Small intestine (tissue), 7 donors: Measurements from ENCODE around the gene ECHS1. TPM values are rescaled to one million over a fixed set of nuclear protein-coding genes. Genes with fewer than 3 reads are reported as not detected.
A peak's percentile ranks its signal among the peaks of the same experiment; 100 is the strongest.
"Not testable (repeated sequence)": the region's sequence is repeated elsewhere in the genome, so short reads cannot be mapped to it uniquely, and the experiment has no call there.

Source experiments
- DNase-seq, 2 donors: peaks; one replicate each; pipeline versions ENCODE4 v3.0.0 to v3.0.0-alpha.2; 2013
- FAIRE-seq: peaks from 2 replicates; lab custom pipeline; 2012; peaks lifted over from hg19 to GRCh38; lab: Jason Lieb, UNC
- H3K27ac ChIP-seq, 3 donors: one replicate each; pipeline ENCODE4 v1.5.1; 2013; ENCODE audit warnings: low read length in 2 of 3, mild to moderate bottlenecking in 2 of 3, control low read depth in 1 of 3, inconsistent platforms in 1 of 3, low read depth in 1 of 3, moderate library complexity in 1 of 3
- H3K27me3 ChIP-seq, 3 donors: one replicate each; pipeline ENCODE4 v1.6.1; 2013; ENCODE audit warnings: low read length in 3 of 3, inconsistent platforms in 1 of 3; ENCODE audit not compliant: control insufficient read depth in 3 of 3, insufficient read depth in 3 of 3
- H3K36me3 ChIP-seq, 3 donors: one replicate each; pipeline ENCODE4 v1.6.1; 2013; ENCODE audit warnings: low read length in 3 of 3, inconsistent platforms in 1 of 3, low read depth in 1 of 3, mild to moderate bottlenecking in 1 of 3, moderate library complexity in 1 of 3; ENCODE audit not compliant: control insufficient read depth in 3 of 3, insufficient read depth in 2 of 3
- H3K4me1 ChIP-seq, 3 donors: one replicate each; pipeline ENCODE4 v1.6.1; 2013; ENCODE audit warnings: low read length in 2 of 3, inconsistent platforms in 1 of 3, low read depth in 1 of 3, mild to moderate bottlenecking in 1 of 3, moderate library complexity in 1 of 3; ENCODE audit not compliant: control insufficient read depth in 3 of 3, insufficient read depth in 2 of 3
- H3K4me3 ChIP-seq, 3 donors: one replicate each; pipeline ENCODE4 v1.5.1; 2013; ENCODE audit warnings: low read length in 3 of 3, control low read depth in 1 of 3, inconsistent platforms in 1 of 3, low read depth in 1 of 3, mild to moderate bottlenecking in 1 of 3, moderate library complexity in 1 of 3
- H3K9me3 ChIP-seq, 2 donors: one replicate each; pipeline ENCODE4 v1.6.1; 2013; ENCODE audit warnings: low read depth in 1 of 2, low read length in 1 of 2; ENCODE audit not compliant: control insufficient read depth in 2 of 2, insufficient read depth in 1 of 2
- WGBS, 3 donors: extraction: QIAGEN DNeasy Blood & Tissue Kit; methylation state at CpG; one replicate each; pipeline ENCODE4 v1.1.7; 2013; 5-methylcytosine and 5-hydroxymethylcytosine counted together
- polyA plus RNA-seq, 4 donors: library from polyadenylated mRNA; stranded (reverse) in 3 of 4; unstranded in 1 of 4; fragments of 200-250 nt in 3 of 4; fragments of 120-200 nt in 1 of 4; gene quantifications; one replicate each; pipeline versions ENCODE4 v1.2.1 to v1.2.3, GENCODE V29; 2013
- donor health status: healthy with polysubstance abuse.
- donor health status: control.
- donor health status: control.
- donor health status: Bipolar disorder and iron deficiency.
- donor health status: healthy.

The ECHS1 gene
- polyA plus RNA-seq, 4 donors: 140 to 371 (median 225) TPM

GRCh38 chr10:133368153-133368552, 5.0 kb downstream of the ECHS1 start:
- Histone ChIP-seq H3K36me3 (peaks cover 12 to 72% (median 35%) of the 10 kb centered on the region in 3 donors), H3K4me1 (peaks cover 0 to 2% (median 0%) of the 10 kb centered on the region in 3 donors), H3K27me3 (no peaks in the 10 kb centered on the region), H3K9me3 (no peaks in the 10 kb centered on the region), H3K4me3 (no peak overlapping the region), H3K27ac (no peak overlapping the region)
- 90 to 94% (median 91%) methylated on average over 7 of the region's 7 CpGs for WGBS, 3 donors
- no peak for FAIRE-seq
- no peak for DNase-seq

DNA sequence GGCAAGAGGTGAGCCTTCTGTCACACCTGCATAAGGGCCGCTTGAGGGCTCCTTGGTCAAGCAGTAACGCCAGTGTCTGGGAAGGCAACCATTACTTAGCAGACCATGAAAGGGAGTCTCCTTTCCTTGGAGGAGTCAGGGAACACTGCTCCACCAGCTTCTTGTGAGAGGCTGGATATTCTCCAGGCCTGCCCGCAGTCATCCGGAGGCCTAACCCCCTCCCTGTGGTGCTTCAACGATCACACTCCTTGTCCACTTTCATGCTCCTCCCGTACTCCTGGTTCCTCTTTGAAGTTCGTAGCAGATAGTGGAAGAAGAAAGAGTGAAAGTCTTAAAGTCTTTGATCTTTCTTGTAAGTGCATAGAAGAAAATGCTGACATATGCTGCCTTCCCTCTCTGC, 5.7 kb downstream of the ECHS1 start:
- WGBS, 3 donors: 77 to 89% (median 80%) methylated on average over 1 to 4 of the region's 7 CpGs
- H3K27ac ChIP-seq, H3K4me3 ChIP-seq, H3K27me3 ChIP-seq, FAIRE-seq, H3K4me1 ChIP-seq, DNase-seq, H3K9me3 ChIP-seq: not testable (repeated sequence)
- peaks cover 17 to 79% (median 35%) of the 10 kb centered on the region in 3 donors for H3K36me3 ChIP-seq

- Histone ChIP-seq H3K27ac (no peak overlapping the region), H3K4me3 (no peak overlapping the region), H3K4me1 (peaks cover 0 to 2% (median 0%) of the 10 kb centered on the region in 3 donors), H3K27me3 (no peaks in the 10 kb centered on the region), H3K9me3 (no peaks in the 10 kb centered on the region), H3K36me3 (peaks cover 17 to 86% (median 35%) of the 10 kb centered on the region in 3 donors)
- WGBS, 3 donors: 89 to 95% (median 94%) methylated on average over 13 of the region's 13 CpGs
- DNase-seq: no peak
- no peak for FAIRE-seq
Observed at GRCh38 chr10:133366751-133367150, 6.4 kb downstream of the ECHS1 start.

DNA sequence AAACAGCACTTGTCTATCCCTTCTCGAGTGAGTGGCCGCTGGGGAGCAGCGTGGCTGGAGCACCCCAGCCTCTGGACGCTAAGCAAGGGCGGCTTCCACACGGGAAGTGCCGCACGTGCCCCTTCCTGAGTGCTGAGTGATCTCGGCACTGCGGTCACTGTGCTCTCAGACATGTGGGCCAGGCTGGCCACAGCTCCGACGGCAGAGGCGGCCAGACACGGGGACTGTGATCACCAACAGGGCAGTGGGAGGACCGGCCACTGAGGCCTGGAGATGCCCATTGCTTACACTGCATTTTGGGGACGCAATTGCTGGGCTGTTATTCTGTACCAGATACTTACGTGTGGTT, 7.0 kb downstream of the ECHS1 start:
- DNase-seq: no peak
- Histone ChIP-seq H3K9me3 (peaks cover 0 to 5% of the 10 kb centered on the region in 2 donors), H3K4me1 (peaks cover 0 to 2% (median 0%) of the 10 kb centered on the region in 3 donors), H3K27ac (no peak overlapping the region), H3K4me3 (no peak overlapping the region), H3K36me3 (peaks cover 17 to 86% (median 35%) of the 10 kb centered on the region in 3 donors), H3K27me3 (no peaks in the 10 kb centered on the region)
- WGBS, 3 donors: 85 to 88% (median 86%) methylated on average over 17 of the region's 17 CpGs
- FAIRE-seq: no peak

DNA sequence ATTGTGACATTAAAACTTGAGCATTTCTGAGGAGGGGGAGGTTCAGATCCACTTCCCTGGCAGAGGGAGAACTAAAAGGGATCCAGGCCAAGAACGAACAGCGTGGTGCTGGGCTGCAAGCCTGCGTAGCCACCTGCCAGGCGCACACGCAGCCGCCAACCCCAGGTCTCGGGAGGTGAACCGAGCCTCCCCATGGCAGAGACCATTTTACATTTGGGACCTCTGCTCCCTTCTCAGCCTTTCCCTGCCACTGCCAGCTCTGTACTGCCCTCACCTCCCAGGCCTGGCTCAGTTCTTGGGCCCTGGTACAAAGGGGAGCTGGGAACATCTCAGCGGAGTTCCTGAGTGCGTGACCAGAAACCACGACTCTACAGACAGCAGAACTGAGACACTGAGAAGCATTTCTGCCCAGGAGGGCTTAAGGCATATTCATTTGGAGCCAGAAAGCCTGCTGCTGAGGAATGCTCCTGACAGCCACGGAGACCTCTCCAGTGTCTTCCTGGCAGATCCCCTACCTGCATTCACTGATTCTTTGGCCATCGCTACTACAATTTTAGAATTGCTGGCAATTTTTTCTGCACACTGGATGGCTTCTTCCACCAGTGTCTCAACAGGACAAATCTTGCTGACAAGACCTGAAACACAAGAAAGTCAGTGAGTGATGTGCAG, 7.6 kb downstream of the ECHS1 start:
- WGBS, 3 donors: 69 to 83% (median 81%) methylated on average over 13 of the region's 13 CpGs
- Histone ChIP-seq H3K36me3 (peaks cover 17 to 83% (median 32%) of the 10 kb centered on the region in 3 donors), H3K9me3 (peaks cover 0 to 8% of the 10 kb centered on the region in 2 donors), H3K27me3 (no peaks in the 10 kb centered on the region), H3K4me3 (no peak overlapping the region), H3K4me1 (peaks cover 0 to 6% (median 2%) of the 10 kb centered on the region in 3 donors), H3K27ac (peak overlapping the region in 1 of 3 donors; percentile 37)
- DNase-seq: no peak
- FAIRE-seq: no peak

GRCh38 chr10:133364645-133365431, 8.3 kb downstream of the ECHS1 start:
- H3K4me3 ChIP-seq: no peak overlapping the region
- no peak for FAIRE-seq
- peaks cover 17 to 77% (median 26%) of the 10 kb centered on the region in 3 donors for H3K36me3 ChIP-seq

DNA sequence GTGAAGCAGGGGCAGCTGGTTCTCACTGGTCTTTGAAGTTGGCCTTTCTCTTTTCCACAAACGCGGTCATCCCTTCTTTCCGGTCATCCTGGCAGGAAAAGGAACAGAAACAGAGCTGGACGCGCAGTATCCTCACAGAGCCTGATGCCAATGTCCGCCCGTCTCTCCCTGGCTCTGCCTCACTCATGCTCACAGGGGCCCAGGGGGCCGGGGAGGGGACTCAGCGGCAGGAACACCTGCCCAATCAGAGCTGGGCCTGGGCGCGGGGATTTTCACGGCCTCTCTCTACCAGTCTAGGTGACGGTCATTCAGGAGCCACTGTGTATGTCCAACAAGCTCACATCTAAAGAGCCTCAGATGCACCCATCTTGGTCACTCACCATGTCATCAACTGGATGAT, 10.3 kb downstream of the ECHS1 start:
- no peak overlapping the region for H3K4me3 ChIP-seq
- no peak for DNase-seq
- 91 to 94% (median 93%) methylated on average over 13 of the region's 13 CpGs for WGBS, 3 donors
- H3K9me3 ChIP-seq: peaks cover 0 to 12% of the 10 kb centered on the region in 2 donors
- peaks cover 0 to 25% (median 7%) of the 10 kb centered on the region in 3 donors for H3K4me1 ChIP-seq
- no peaks in the 10 kb centered on the region for H3K27me3 ChIP-seq
- H3K27ac ChIP-seq: no peak overlapping the region
- FAIRE-seq: no peak
- H3K36me3 ChIP-seq: peaks cover 9 to 57% (median 16%) of the 10 kb centered on the region in 3 donors

More at GRCh38 chr10:133364645-133365431, 8.3 kb downstream of the ECHS1 start:
- peak in 1 of 2 donors; percentile 61 for DNase-seq
- H3K27ac ChIP-seq: peak overlapping the region in 2 of 3 donors; percentile 58 to 63
- no peaks in the 10 kb centered on the region for H3K27me3 ChIP-seq
- H3K4me1 ChIP-seq: peaks cover 0 to 14% (median 4%) of the 10 kb centered on the region in 3 donors
- peaks cover 0 to 8% of the 10 kb centered on the region in 2 donors for H3K9me3 ChIP-seq
- WGBS, 3 donors: 27 to 70% (median 56%) methylated on average over 29 of the region's 29 CpGs

DNA sequence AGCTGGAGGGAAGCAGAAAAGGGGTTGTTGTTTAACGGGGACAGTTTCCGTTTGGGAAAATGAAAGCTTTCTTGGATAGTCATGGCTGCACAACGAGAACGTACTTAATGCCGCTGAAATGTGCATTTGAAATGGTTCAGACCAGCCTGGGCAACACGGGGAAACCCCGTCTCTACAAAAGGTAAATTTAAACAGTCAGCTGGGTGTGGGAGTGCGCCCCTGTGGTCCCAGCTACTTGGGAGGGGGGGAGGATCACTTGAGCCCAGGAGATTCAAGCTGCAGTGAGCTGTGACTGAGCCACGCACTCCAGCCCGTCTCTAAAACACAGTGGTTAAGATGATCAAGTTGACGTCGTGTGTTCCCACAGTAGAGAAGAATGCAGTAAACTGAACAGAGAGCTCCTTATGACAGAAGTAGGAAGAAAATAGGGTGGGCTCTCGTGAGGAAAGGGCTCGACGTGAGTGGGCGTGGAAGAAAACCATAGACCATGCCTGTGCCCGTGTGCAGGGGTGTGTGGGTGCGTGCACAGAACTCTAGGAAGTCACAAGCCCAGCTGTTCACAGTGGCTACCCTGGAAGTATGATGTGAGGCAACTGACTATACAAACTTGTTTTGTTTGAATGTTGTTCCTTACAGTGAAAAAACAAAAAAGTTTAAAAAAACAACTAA, 11.2 kb downstream of the ECHS1 start:
- no peak for DNase-seq
- Histone ChIP-seq H3K4me3 (no peak overlapping the region), H3K9me3 (peaks cover 0 to 12% of the 10 kb centered on the region in 2 donors), H3K4me1 (peaks cover 0 to 25% (median 7%) of the 10 kb centered on the region in 3 donors), H3K36me3 (peaks cover 9 to 56% (median 16%) of the 10 kb centered on the region in 3 donors), H3K27me3 (no peaks in the 10 kb centered on the region), H3K27ac (no peak overlapping the region)
- no peak for FAIRE-seq
- WGBS, 3 donors: 77 to 80% (median 78%) methylated on average over 18 of the region's 18 CpGs
